ENCODE data around the gene NFIC.

NFIC gene

DNA sequence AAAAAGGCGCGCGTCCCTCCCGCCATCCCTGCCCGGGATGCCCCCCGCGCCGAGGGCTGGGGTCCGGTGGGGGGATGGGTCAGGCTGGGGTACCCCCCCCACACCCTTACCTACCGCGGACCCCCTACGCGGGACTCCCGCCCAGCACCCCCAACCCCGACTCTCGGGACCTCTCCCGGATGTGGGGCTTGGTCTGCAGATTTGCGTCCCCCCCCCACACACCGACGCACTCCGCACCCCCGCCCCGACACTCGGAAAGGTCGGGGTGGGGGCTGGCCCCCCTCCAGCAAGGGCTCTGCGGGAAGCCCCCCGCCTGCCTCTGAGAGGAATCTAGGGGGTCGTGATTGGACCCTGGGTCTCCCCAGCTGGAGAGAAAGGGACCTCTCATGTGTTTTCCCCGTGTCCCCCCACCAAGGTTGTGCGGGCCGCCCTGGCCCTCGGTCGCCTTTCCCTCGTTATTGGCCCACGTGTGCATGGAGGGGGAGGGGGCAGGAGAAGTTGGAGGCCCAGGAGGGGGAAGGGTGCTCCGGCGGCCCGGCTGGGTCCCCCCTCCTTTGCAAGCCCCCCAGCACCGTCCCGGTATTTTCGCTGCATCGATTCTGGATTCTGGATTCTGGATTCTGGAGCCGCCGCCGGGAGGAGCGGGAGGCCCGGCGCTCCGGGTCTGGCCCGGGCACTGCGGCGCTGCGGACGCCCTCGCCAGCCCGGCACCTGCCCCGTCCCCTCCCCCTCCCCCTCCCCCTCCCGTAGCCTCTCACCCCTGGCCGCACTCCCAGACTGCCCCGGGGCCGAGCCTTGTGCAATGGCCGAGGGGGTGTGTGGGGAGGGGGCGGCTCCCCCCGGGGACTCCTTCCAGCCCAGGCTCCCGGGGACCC is 607 bp downstream of the NFIC start:
- Histone ChIP-seq H3K27ac (peak overlapping the region; percentile 99 to 100), H3K4me3 (peak overlapping the region; percentile 98)
- peak; percentile 77 for DNase-seq (ENCODE audit: low spot score)
- TF ChIP-seq, protein P1, sequence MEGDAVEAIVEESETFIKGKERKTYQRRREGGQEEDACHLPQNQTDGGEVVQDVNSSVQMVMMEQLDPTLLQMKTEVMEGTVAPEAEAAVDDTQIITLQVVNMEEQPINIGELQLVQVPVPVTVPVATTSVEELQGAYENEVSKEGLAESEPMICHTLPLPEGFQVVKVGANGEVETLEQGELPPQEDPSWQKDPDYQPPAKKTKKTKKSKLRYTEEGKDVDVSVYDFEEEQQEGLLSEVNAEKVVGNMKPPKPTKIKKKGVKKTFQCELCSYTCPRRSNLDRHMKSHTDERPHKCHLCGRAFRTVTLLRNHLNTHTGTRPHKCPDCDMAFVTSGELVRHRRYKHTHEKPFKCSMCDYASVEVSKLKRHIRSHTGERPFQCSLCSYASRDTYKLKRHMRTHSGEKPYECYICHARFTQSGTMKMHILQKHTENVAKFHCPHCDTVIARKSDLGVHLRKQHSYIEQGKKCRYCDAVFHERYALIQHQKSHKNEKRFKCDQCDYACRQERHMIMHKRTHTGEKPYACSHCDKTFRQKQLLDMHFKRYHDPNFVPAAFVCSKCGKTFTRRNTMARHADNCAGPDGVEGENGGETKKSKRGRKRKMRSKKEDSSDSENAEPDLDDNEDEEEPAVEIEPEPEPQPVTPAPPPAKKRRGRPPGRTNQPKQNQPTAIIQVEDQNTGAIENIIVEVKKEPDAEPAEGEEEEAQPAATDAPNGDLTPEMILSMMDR (IDR thresholded peaks at IDR 0.05), result no peak

DNA sequence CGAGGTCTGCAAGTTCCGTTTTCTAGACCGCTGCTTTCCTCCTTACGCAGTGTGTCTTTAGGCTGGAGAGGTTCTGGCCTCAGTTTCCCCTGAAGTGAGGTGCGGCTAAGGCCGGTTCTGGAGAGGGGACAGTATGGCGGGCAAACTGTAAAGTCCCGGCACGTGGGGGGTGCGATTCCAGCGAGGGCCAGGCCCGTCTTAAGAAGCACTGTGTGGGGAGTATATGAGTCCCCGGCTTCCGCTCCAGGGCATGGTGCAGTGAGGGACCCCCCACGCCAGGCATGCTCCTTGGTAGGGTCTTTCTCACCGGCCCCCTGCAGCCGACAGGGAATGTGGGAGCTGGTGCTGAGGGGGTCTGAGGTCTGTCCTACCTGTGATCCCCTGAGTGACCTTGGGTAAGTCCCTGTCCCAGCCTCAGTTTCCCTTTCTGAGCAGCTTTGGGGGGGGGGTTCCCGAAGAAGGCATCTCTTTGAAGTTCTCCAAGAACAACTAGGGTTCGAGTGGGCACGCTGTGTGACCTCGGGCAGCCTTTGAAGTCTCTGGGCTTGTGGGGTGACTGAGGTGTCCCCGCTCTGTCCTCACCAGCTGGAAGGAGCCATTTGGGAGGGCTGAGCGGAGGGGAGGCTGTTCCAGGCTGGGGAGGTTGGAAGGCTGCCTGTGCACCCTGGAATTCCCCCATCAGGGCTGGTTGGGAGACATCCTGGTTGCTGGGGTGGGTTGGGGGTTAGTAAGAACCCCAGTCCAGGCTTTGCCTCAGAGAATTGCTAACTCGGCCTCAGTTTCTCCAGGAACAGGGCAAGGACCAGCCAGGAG is 1.5 kb downstream of the NFIC start:
- TF ChIP-seq, protein P1 (IDR thresholded peaks at IDR 0.05), result no peak
- H3K27ac ChIP-seq, result peak overlapping the region; percentile 99 to 100
- peak overlapping the region; percentile 98 for H3K4me3 ChIP-seq
- DNase-seq (ENCODE audit: low spot score), result peak; percentile 81

DNA sequence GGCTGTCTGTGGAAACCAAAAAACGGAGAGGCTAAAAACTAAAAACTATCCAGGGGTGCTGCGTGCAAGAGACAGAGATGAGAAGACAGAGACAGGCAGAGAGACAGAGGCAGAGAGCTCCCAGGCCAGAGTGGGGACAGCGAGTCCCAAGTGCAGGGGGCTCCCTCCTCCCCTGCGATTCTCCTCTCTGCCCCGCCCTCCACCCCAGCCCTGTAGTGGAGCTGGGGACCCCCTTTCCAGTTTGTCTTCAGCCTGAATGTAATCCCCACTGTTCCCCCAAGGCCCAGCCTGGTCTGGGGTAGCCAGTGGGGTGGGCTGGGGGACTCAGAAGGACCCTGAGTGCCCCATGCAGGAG is 2.0 kb downstream of the NFIC start:
- TF ChIP-seq, protein P1 (IDR thresholded peaks at IDR 0.05), result no peak
- Histone ChIP-seq H3K4me3 (peak overlapping the region; percentile 98), H3K27ac (peak overlapping the region; percentile 99 to 100)
- DNase-seq (ENCODE audit: low spot score), result no peak

DNA sequence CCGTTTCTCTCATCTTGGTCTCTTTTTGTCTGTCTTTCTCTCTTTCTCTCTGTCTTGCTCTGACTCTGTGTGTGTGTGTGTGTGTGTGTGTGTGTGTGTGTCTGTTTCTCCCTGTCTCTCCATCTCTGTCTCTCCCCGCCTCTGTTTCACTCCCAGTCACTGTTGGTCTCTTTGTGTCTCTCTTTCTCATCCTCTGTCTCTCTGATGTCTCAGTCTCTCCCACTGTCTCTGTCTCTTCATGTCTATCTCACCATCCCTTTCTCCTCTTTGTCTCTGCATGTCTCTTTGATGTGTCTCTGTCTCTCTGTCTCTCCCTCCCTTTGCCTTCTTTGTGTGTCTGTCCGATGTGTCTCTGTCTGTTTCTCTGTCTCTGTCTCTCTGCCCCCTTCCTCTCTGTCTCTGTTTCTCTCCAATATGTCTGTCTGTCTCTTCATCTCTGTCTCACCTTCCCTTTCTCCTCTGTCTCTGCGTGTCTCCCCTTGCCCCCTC is 2.5 kb downstream of the NFIC start:
- TF ChIP-seq, protein P1 (IDR thresholded peaks at IDR 0.05), result no peak
- Histone ChIP-seq H3K27ac (peak overlapping the region; percentile 99 to 100), H3K4me3 (peak overlapping the region; percentile 98)
- DNase-seq (ENCODE audit: low spot score), result no peak

DNA sequence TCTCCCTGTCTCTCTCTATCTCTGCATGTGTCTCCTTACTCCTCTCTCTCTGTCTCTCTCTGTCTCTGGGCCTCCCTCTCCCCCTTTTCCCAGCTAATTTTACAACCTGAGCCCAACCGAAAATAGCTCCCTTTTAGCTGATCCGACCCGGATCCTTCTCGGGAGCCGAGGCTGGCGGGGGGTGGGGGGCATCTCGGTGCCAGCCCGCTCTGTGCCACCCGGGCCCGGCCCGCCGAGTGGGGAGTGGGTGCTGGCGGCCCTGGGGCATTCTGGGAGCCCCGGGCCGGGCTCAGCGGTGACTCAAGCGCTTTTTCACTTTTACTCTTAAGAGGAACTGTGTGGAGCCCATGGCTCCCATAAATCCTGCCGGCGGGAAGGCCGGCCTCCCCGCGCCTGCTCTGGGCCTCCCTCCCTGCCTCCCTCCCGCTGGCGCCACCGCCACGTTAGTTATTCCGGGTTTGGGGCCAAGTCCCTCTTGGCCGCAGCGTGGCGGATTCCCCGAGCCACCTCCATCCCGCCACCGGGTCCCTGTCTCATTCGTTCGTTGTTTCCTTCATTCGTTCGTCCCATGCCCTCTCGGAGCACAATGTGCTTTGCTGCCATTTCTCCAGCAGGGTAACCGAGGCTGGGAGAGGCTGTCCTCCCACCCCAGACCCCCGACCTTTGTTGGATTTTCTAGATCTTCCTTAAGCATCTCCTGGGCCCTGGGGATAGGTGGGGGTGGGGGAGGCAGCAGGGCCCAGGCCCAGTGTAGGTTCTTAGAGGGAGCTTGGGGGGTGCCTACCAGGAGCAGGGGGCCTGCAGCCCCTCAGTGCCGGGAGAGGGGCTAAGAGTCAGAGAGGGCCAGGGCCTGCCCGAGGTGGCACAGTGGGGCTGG is 3.2 kb downstream of the NFIC start:
- peak; percentile 87 for DNase-seq (ENCODE audit: low spot score)
- H3K4me3 ChIP-seq, result peak overlapping the region; percentile 98
- TF ChIP-seq, protein P1 (IDR thresholded peaks at IDR 0.05), result no peak
- peak overlapping the region; percentile 99 to 100 for H3K27ac ChIP-seq

DNA sequence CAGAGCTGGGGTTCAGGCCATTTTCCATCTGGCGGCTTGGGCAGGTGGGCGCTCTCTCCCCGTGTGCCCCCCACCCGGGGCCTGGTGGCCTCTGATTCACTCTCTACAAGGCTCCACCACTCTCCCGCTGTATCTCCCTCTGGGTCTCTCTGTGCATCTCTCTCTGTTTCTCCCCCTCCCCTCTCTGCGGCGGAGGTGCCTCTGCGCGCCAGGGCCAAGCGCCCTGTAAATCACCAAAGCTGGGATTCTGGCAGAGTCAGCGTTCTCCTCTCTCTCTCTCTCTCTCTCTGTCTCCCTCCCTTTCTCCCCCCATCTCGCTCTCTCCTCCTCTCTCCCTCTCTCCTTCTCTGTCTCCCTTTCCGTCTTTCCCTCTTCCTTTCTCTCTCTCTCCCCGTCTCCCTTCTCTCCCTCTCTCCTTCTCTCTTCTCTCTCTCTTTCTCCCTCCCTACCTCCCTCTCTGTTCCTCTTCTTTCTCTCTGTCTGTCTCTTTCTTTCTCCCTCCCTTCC is 3.9 kb downstream of the NFIC start:
- no peak for DNase-seq (ENCODE audit: low spot score)
- peak overlapping the region; percentile 98 for H3K4me3 ChIP-seq
- TF ChIP-seq, protein P1 (IDR thresholded peaks at IDR 0.05), result no peak
- H3K27ac ChIP-seq, result peak overlapping the region; percentile 99 to 100
